Measurements from ENCODE around the gene AFAP1L2. TPM values are rescaled to one million over a fixed set of nuclear protein-coding genes. Genes with fewer than 3 reads are reported as not detected.

Gene AFAP1L2
- total and polyA plus RNA-seq, 7 experiments from 2014 or later, result 0.56 to 3.0 (median 1.5) TPM

DNA sequence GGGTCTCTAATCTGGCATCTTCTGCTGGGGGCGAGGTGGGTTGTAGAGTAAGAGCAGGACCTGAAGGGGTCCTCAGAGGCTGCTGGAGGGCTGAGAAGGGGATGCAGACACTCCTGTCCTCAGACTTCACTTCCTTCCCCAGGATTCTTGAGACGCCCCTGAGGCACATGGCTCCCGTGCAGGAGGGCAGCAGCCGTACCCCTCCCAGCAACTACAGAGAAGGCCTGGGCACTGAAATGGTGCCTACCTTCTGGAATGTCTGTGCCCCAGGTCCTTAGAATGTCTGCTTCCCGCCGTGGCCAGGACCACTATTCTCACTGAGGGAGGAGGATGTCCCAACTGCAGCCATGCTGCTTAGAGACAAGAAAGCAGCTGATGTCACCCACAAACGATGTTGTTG lies 113.2 kb downstream of the AFAP1L2 start:
- Histone ChIP-seq H3K4me3 (ENCODE audit: low read length) (no peak overlapping the region), H3K27ac (ENCODE audit: low read depth, low read length) (no peak overlapping the region), H3K36me3 (ENCODE audit: control insufficient read depth in 2 of 3, insufficient read depth in 3 of 3, low read length in 3 of 3) (peaks cover 0 to 6% (median 0%) of the 10 kb centered on the region in 3 experiments), H3K9me3 (ENCODE audit: control insufficient read depth in 2 of 3, low read length in 3 of 3) (peaks cover 0 to 3% (median 0%) of the 10 kb centered on the region in 3 experiments), H3K4me1 (ENCODE audit: control insufficient read depth in 2 of 2, insufficient read depth in 2 of 2, low read length in 2 of 2) (no peaks in the 10 kb centered on the region), H3K27me3 (ENCODE audit: control insufficient read depth in 2 of 2, insufficient read depth in 2 of 2, low read length in 2 of 2) (no peaks in the 10 kb centered on the region)
- Mint-ChIP-seq H3K27me3 (no peaks in the 10 kb centered on the region), H3K9me3 (peaks cover 0 to 18% (median 12%) of the 10 kb centered on the region in 11 donors), H3K4me3 (no peak overlapping the region), H3K36me3 (peaks cover 8 to 18% (median 17%) of the 10 kb centered on the region in 5 donors), H3K4me1 (peaks cover 0 to 2% (median 0%) of the 10 kb centered on the region in 7 donors), H3K27ac (no peak overlapping the region)
- ChIA-PET CTCF (no interaction called here), POLR2A (no interaction called here)
- ATAC-seq (no peak), DNase-seq (no peak)
- intact Hi-C loops (cut with micrococcal nuclease), result no loop called here

DNA sequence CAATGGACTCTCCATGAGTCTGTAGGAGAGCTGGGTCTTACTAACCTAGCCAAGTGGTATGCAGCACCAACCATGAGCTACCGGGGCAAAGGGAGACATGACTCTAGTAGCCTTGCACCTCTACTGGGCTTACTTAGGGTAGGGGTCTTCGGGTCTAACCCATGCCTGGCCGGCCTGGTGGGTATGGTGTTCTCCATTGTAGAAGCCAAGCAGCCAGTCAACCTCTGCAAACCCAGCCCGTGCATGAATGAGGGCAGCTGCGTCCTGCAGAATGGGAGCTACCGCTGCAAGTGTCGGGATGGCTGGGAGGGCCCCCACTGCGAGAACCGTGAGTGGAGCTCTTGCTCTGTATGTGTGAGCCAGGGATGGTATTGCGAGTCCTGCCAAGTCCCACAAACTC lies 114.3 kb downstream of the AFAP1L2 start:
- no peaks in the 10 kb centered on the region for H3K36me3 ChIP-seq (ENCODE audit: control insufficient read depth in 2 of 3, insufficient read depth in 3 of 3, low read length in 3 of 3)
- H3K9me3 Mint-ChIP-seq, result peaks cover 0 to 7% (median 4%) of the 10 kb centered on the region in 11 donors
- intact Hi-C loops (cut with micrococcal nuclease), result no loop called here

DNA sequence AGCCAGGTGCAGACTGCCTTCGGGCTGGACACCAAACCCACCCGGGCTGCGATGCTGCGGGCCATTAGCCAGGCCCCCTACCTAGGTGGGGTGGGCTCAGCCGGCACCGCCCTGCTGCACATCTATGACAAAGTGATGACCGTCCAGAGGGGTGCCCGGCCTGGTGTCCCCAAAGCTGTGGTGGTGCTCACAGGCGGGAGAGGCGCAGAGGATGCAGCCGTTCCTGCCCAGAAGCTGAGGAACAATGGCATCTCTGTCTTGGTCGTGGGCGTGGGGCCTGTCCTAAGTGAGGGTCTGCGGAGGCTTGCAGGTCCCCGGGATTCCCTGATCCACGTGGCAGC lies 115.2 kb downstream of the AFAP1L2 start:
- Mint-ChIP-seq H3K4me3 (no peak overlapping the region), H3K27me3 (no peaks in the 10 kb centered on the region), H3K4me1 (peaks cover 0 to 2% (median 0%) of the 10 kb centered on the region in 7 donors), H3K36me3 (no peaks in the 10 kb centered on the region), H3K27ac (no peak overlapping the region), H3K9me3 (no peaks in the 10 kb centered on the region)
- H3K36me3 ChIP-seq (ENCODE audit: control insufficient read depth in 2 of 3, insufficient read depth in 3 of 3, low read length in 3 of 3), result no peaks in the 10 kb centered on the region
- no peaks in the 10 kb centered on the region for H3K27me3 ChIP-seq (ENCODE audit: control insufficient read depth in 2 of 2, insufficient read depth in 2 of 2, low read length in 2 of 2)
- H3K9me3 ChIP-seq (ENCODE audit: control insufficient read depth in 2 of 3, low read length in 3 of 3), result no peaks in the 10 kb centered on the region
- CTCF ChIA-PET, result no interaction called here
- ATAC-seq (no peak), DNase-seq (no peak)
- POLR2A ChIA-PET, result no interaction called here
- H3K4me1 ChIP-seq (ENCODE audit: control insufficient read depth in 2 of 2, insufficient read depth in 2 of 2, low read length in 2 of 2), result no peaks in the 10 kb centered on the region
- intact Hi-C loops (cut with micrococcal nuclease), result no loop called here
- H3K4me3 ChIP-seq (ENCODE audit: low read length), result no peak overlapping the region
- no peak overlapping the region for H3K27ac ChIP-seq (ENCODE audit: low read depth, low read length)

More for the DNA sequence above, 114.3 kb downstream of the AFAP1L2 start:
- Histone ChIP-seq H3K4me1 (ENCODE audit: control insufficient read depth in 2 of 2, insufficient read depth in 2 of 2, low read length in 2 of 2) (no peaks in the 10 kb centered on the region), H3K27ac (ENCODE audit: low read depth, low read length) (no peak overlapping the region), H3K4me3 (ENCODE audit: low read length) (no peak overlapping the region), H3K27me3 (ENCODE audit: control insufficient read depth in 2 of 2, insufficient read depth in 2 of 2, low read length in 2 of 2) (no peaks in the 10 kb centered on the region), H3K9me3 (ENCODE audit: control insufficient read depth in 2 of 3, low read length in 3 of 3) (no peaks in the 10 kb centered on the region)
- ATAC-seq (no peak), DNase-seq (no peak)
- no peak overlapping the region for H3K27ac Mint-ChIP-seq
- H3K27me3 Mint-ChIP-seq, result no peaks in the 10 kb centered on the region
- no peak overlapping the region for H3K4me3 Mint-ChIP-seq
- ChIA-PET POLR2A (no interaction called here), CTCF (no interaction called here)
- peaks cover 0 to 2% (median 0%) of the 10 kb centered on the region in 7 donors for H3K4me1 Mint-ChIP-seq
- peaks cover 0 to 8% (median 7%) of the 10 kb centered on the region in 5 donors for H3K36me3 Mint-ChIP-seq

DNA sequence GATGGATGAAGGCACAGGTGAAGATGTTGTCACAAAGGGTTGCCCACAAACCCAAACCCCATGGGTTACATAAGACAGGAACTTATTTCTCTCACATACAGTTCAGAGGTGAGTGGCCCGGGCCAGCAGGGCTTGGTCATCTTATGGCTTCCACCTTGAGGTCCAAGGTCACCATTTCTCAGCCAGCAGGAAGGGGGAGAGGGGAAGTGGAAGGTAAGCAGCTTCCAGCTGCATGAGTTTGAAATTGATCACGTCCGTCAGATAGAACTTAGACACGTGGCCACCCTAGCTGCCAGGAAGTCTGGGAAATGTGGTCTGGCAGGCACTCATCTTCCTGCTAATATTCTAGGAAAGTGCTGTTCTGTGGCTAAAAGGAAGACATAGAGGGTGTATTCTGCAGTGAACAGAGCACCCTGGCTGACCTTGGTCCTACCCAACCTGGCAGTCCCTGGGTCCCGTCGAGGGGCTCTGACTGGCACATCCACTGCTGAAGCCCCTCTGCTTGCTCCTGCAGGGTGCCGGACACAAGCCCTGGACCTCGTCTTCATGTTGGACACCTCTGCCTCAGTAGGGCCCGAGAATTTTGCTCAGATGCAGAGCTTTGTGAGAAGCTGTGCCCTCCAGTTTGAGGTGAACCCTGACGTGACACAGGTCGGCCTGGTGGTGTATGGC lies 115.7 kb downstream of the AFAP1L2 start:
- Histone ChIP-seq H3K4me1 (ENCODE audit: control insufficient read depth in 2 of 2, insufficient read depth in 2 of 2, low read length in 2 of 2) (no peaks in the 10 kb centered on the region), H3K27me3 (ENCODE audit: control insufficient read depth in 2 of 2, insufficient read depth in 2 of 2, low read length in 2 of 2) (no peaks in the 10 kb centered on the region), H3K9me3 (ENCODE audit: control insufficient read depth in 2 of 3, low read length in 3 of 3) (no peaks in the 10 kb centered on the region), H3K27ac (ENCODE audit: low read depth, low read length) (no peak overlapping the region), H3K36me3 (ENCODE audit: control insufficient read depth in 2 of 3, insufficient read depth in 3 of 3, low read length in 3 of 3) (no peaks in the 10 kb centered on the region), H3K4me3 (ENCODE audit: low read length) (no peak overlapping the region)
- DNase-seq, result no peak
- Mint-ChIP-seq H3K36me3 (no peaks in the 10 kb centered on the region), H3K4me3 (no peak overlapping the region), H3K27ac (no peak overlapping the region), H3K27me3 (no peaks in the 10 kb centered on the region), H3K4me1 (peaks cover 0 to 2% (median 0%) of the 10 kb centered on the region in 7 donors), H3K9me3 (no peaks in the 10 kb centered on the region)
- POLR2A ChIA-PET, result no interaction called here
- no peak for ATAC-seq
- CTCF ChIA-PET, result no interaction called here
- intact Hi-C loops (cut with micrococcal nuclease), result no loop called here

DNA sequence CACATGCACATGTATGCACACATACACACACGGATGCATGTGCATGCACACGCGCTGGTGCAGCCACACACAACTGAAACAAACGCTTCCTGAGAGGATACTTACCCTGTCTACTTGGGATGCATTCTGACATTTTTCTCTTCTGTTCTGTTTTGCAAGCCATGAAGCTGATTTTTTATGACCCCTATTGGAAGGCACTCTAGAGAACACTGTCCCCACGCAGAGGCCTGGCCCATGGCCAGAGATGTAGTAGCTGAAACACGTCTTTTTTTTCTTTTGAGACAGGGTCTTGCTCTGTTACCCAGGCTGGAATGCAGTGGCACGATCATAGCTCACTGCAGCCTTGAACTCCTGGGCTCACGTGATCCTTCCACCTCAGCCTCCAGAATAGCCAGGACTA lies 117.4 kb downstream of the AFAP1L2 start:
- ChIA-PET POLR2A (no interaction called here), CTCF (no interaction called here)
- ATAC-seq (no peak), DNase-seq (no peak)
- Histone ChIP-seq H3K9me3 (ENCODE audit: control insufficient read depth in 2 of 3, low read length in 3 of 3) (no peaks in the 10 kb centered on the region), H3K4me3 (ENCODE audit: low read length) (no peak overlapping the region), H3K27ac (ENCODE audit: low read depth, low read length) (no peak overlapping the region), H3K36me3 (ENCODE audit: control insufficient read depth in 2 of 3, insufficient read depth in 3 of 3, low read length in 3 of 3) (no peaks in the 10 kb centered on the region), H3K4me1 (ENCODE audit: control insufficient read depth in 2 of 2, insufficient read depth in 2 of 2, low read length in 2 of 2) (no peaks in the 10 kb centered on the region), H3K27me3 (ENCODE audit: control insufficient read depth in 2 of 2, insufficient read depth in 2 of 2, low read length in 2 of 2) (no peaks in the 10 kb centered on the region)
- H3K9me3 Mint-ChIP-seq, result no peaks in the 10 kb centered on the region
- H3K27me3 Mint-ChIP-seq, result no peaks in the 10 kb centered on the region
- H3K27ac Mint-ChIP-seq, result no peak overlapping the region
- intact Hi-C loops (cut with micrococcal nuclease), result no loop called here
- H3K4me3 Mint-ChIP-seq, result no peak overlapping the region
- no peaks in the 10 kb centered on the region for H3K36me3 Mint-ChIP-seq
- H3K4me1 Mint-ChIP-seq, result peaks cover 0 to 2% (median 0%) of the 10 kb centered on the region in 7 donors

DNA sequence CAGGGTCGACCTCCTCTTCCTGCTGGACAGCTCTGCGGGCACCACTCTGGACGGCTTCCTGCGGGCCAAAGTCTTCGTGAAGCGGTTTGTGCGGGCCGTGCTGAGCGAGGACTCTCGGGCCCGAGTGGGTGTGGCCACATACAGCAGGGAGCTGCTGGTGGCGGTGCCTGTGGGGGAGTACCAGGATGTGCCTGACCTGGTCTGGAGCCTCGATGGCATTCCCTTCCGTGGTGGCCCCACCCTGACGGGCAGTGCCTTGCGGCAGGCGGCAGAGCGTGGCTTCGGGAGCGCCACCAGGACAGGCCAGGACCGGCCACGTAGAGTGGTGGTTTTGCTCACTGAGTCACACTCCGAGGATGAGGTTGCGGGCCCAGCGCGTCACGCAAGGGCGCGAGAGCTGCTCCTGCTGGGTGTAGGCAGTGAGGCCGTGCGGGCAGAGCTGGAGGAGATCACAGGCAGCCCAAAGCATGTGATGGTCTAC lies 118.3 kb downstream of the AFAP1L2 start:
- Histone ChIP-seq H3K4me3 (ENCODE audit: low read length) (no peak overlapping the region), H3K9me3 (ENCODE audit: control insufficient read depth in 2 of 3, low read length in 3 of 3) (no peaks in the 10 kb centered on the region), H3K27ac (ENCODE audit: low read depth, low read length) (no peak overlapping the region), H3K4me1 (ENCODE audit: control insufficient read depth in 2 of 2, insufficient read depth in 2 of 2, low read length in 2 of 2) (no peaks in the 10 kb centered on the region), H3K27me3 (ENCODE audit: control insufficient read depth in 2 of 2, insufficient read depth in 2 of 2, low read length in 2 of 2) (no peaks in the 10 kb centered on the region), H3K36me3 (ENCODE audit: control insufficient read depth in 2 of 3, insufficient read depth in 3 of 3, low read length in 3 of 3) (no peaks in the 10 kb centered on the region)
- Mint-ChIP-seq H3K9me3 (no peaks in the 10 kb centered on the region), H3K27me3 (no peaks in the 10 kb centered on the region), H3K36me3 (no peaks in the 10 kb centered on the region), H3K4me3 (no peak overlapping the region), H3K27ac (no peak overlapping the region), H3K4me1 (peaks cover 0 to 2% (median 0%) of the 10 kb centered on the region in 7 donors)
- intact Hi-C loops (cut with micrococcal nuclease), result no loop called here
- no peak for ATAC-seq
- no peak for DNase-seq
- CTCF ChIA-PET, result no interaction called here
- POLR2A ChIA-PET, result no interaction called here

DNA sequence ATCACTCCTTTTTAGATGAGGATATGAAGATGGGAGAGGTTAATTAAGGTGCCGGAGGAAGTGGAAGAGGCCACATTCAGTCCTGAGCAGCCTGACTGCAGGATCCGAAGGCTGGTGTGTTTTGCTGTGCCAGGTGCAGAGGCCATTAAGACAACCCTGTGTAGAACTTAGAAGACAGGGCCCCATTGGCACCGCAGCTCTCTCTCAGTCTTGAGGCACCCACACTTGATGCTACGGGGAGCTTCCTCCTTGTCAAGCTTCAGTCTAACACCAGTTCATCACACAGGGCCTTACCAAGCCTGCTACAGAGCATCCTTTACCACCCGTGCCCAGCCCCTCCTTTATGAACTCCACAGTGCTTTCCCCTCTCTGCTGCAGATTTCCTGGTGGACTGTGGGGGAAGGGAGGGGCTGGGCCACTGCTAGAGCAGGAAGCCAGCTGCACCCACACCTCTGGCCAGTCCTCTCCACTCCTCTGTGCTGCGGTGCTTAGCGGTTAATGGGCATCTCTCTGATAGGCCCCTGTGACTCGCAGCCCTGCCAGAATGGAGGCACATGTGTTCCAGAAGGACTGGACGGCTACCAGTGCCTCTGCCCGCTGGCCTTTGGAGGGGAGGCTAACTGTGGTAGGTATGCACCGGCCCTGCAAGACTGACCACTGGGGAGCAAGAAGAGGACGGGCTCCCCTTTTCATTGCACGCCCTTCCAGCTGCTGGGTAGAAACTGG lies 119.8 kb downstream of the AFAP1L2 start:
- POLR2A ChIA-PET, result no interaction called here
- no peaks in the 10 kb centered on the region for H3K36me3 Mint-ChIP-seq
- intact Hi-C loops (cut with micrococcal nuclease), result no loop called here
- Histone ChIP-seq H3K36me3 (ENCODE audit: control insufficient read depth in 2 of 3, insufficient read depth in 3 of 3, low read length in 3 of 3) (no peaks in the 10 kb centered on the region), H3K9me3 (ENCODE audit: control insufficient read depth in 2 of 3, low read length in 3 of 3) (no peaks in the 10 kb centered on the region), H3K27me3 (ENCODE audit: control insufficient read depth in 2 of 2, insufficient read depth in 2 of 2, low read length in 2 of 2) (no peaks in the 10 kb centered on the region), H3K4me1 (ENCODE audit: control insufficient read depth in 2 of 2, insufficient read depth in 2 of 2, low read length in 2 of 2) (no peaks in the 10 kb centered on the region), H3K4me3 (ENCODE audit: low read length) (no peak overlapping the region), H3K27ac (ENCODE audit: low read depth, low read length) (no peak overlapping the region)
- no peak overlapping the region for H3K27ac Mint-ChIP-seq
- H3K9me3 Mint-ChIP-seq, result no peaks in the 10 kb centered on the region
- DNase-seq (no peak), ATAC-seq (no peak)
- CTCF ChIA-PET, result no interaction called here
- H3K4me3 Mint-ChIP-seq, result no peak overlapping the region
- H3K27me3 Mint-ChIP-seq, result no peaks in the 10 kb centered on the region
- peaks cover 0 to 2% (median 0%) of the 10 kb centered on the region in 7 donors for H3K4me1 Mint-ChIP-seq
